ENCODE results near the gene MEMO1.
"Not testable (repeated sequence)": the region's sequence is repeated elsewhere in the genome, so short reads cannot be mapped to it uniquely, and the experiment has no call there.

The MEMO1 gene

GRCh38 chr2:31997653-31998052 is 13.2 kb downstream of the MEMO1 start:
- no peak for DNase-seq

GRCh38 chr2:31996571-31997150 is 14.1 kb downstream of the MEMO1 start:
- no peak for DNase-seq

GRCh38 chr2:31992934-31993333 is 17.9 kb downstream of the MEMO1 start:
- DNase-seq, result no peak

GRCh38 chr2:31992025-31992579 is 18.7 kb downstream of the MEMO1 start:
- no peak for DNase-seq

GRCh38 chr2:31989946-31990345 is 20.9 kb downstream of the MEMO1 start:
- DNase-seq, result no peak

- no peak for DNase-seq
These were observed 23.2 kb downstream of the MEMO1 start for GRCh38 chr2:31987454-31988220.

- no peak for DNase-seq
These were observed 23.9 kb downstream of the MEMO1 start for GRCh38 chr2:31986906-31987305.

GRCh38 chr2:31983762-31984467 is 26.9 kb downstream of the MEMO1 start:
- no peak for DNase-seq

- DNase-seq, result no peak
These were observed 30.0 kb downstream of the MEMO1 start for GRCh38 chr2:31980674-31981356.

- DNase-seq, result no peak
These were observed 30.9 kb downstream of the MEMO1 start for GRCh38 chr2:31979956-31980355.

- no peak for DNase-seq
These were observed 31.8 kb downstream of the MEMO1 start for GRCh38 chr2:31979018-31979417.

- no peak for DNase-seq
These were observed 32.4 kb downstream of the MEMO1 start for GRCh38 chr2:31978436-31978835.

GRCh38 chr2:31973665-31974064 is 37.1 kb downstream of the MEMO1 start:
- DNase-seq, result no peak

- no peak for DNase-seq
These were observed 38.7 kb downstream of the MEMO1 start for GRCh38 chr2:31972059-31972458.

- no peak for DNase-seq
These were observed 41.6 kb downstream of the MEMO1 start for GRCh38 chr2:31969178-31969577.

- DNase-seq, result no peak
These were observed 43.0 kb downstream of the MEMO1 start for GRCh38 chr2:31967790-31968189.

- DNase-seq, result not testable (repeated sequence)
These were observed 44.4 kb downstream of the MEMO1 start for GRCh38 chr2:31966402-31966801.

- DNase-seq, result no peak
These were observed 45.7 kb downstream of the MEMO1 start for GRCh38 chr2:31965094-31965493.

- no peak for DNase-seq
These were observed 47.9 kb downstream of the MEMO1 start for GRCh38 chr2:31962757-31963361.

- DNase-seq, result no peak
These were observed 52.6 kb downstream of the MEMO1 start for GRCh38 chr2:31958140-31958717.

- no peak for DNase-seq
These were observed 53.3 kb downstream of the MEMO1 start for GRCh38 chr2:31957354-31958139.

- DNase-seq, result not testable (repeated sequence)
These were observed 53.9 kb downstream of the MEMO1 start for GRCh38 chr2:31956934-31957333.
